Measurements from ENCODE around the gene LYSMD2. TPM values are rescaled to one million over a fixed set of nuclear protein-coding genes. Genes with fewer than 3 reads are reported as not detected.

The LYSMD2 gene
- total and polyA plus RNA-seq, 9 of the 15 experiments (the other 6 are each of a cell fraction or from before 2014, with no cell fraction given) = 4.3 to 30.3 (median 9.8) TPM

- TF ChIP-seq ZNF592 (IDR thresholded peaks at IDR 0.05) = peak; percentile 38
- peak in 1 of 2 experiments; percentile 55; a peak in 1 of 4 replicates for TF ChIP-seq TBL1XR1 (IDR thresholded peaks at IDR 0.05; ENCODE audit: low read length in 2 of 2)
- TF ChIP-seq EP400 (IDR thresholded peaks at IDR 0.05) = peak; percentile 57; the same call in 1 of the 2 replicates
- TF ChIP-seq ZNF197 (CRISPR knock-in tag; IDR thresholded peaks at IDR 0.05; ENCODE audit: low read depth) = peak; percentile 91; the same call in 1 of the 2 replicates
- TF ChIP-seq PRMT5 (CRISPR knock-in tag; IDR thresholded peaks at IDR 0.05) = peak; percentile 94
- peak; percentile 60; the same call in 1 of the 2 replicates for TF ChIP-seq OTX1 (CRISPR knock-in tag; IDR thresholded peaks at IDR 0.05)
- peak; percentile 97 for TF ChIP-seq ARID4B (CRISPR knock-in tag; IDR thresholded peaks at IDR 0.05)
- peak in 1 of 2 experiments; percentile 96; a peak in 2 of 4 replicates for TF ChIP-seq RCOR1 (IDR thresholded peaks at IDR 0.05; ENCODE audit: borderline replicate concordance in 1 of 2, low read depth in 2 of 2, low read length in 2 of 2)
- peak; percentile 100 for TF ChIP-seq REST (IDR thresholded peaks at IDR 0.05; ENCODE audit: borderline replicate concordance)
- peak; percentile 100 for TF ChIP-seq REST (CRISPR knock-in tag; IDR thresholded peaks at IDR 0.05; ENCODE audit: low read depth)
Observed at GRCh38 chr15:51681303-51681963, 56.0 kb downstream of the LYSMD2 start, which contains the start of gene SCG3 (continued).

Data from K562 (cell line).